Central memory CD4-positive, alpha-beta T cell (primary cell): Measurements from ENCODE around the gene PAX3.

Experiments
- DNase-seq: peaks from one replicate; pipeline ENCODE4 v3.0.0; 2022

The PAX3 gene

DNA sequence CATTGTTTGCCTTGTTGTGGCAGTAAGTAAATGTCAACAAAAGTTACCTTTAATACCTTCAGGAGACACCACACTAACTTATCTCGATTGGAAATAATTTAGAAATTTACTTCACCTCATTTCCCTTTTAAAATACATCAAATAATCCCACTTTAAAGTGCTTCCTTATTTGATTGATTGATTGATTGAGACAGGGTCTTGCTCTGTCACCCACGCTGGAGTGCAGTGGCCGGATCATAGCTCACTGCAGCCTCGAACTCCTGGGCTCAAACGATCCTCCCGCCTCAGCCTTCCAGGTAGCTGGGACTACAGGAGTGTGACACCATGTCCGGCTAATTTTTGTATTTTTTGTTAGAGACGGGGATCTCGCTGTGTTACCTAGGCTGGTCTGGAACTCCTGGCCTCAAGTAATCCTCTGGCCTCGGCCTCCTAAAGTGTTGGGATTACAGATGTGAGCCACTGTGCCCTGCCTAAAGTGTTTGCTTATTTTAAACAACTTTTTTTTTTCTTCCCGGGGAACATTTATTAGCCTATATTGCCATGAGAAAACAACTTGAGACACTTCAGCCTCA is 12.0 kb upstream of the PAX3 start:
- DNase-seq, result no peak

DNA sequence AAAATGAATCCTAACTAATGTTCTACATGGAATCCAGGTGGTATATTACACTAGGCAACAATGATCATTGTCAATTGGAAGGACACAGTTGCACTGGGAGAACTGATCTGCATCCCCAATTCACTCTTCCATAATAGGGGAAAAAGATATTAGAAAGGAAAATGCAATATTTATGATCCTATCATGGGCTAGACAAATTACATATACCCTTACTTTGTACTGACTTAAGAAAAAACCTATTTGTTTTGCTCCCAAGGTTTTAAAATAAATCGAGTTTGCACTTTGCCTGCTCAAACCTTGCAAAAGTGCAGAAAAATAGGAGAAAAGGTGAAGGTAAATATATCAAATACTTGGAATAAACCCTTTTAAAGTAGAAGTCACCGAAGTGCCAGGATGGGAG is 11.0 kb upstream of the PAX3 start:
- no peak for DNase-seq

DNA sequence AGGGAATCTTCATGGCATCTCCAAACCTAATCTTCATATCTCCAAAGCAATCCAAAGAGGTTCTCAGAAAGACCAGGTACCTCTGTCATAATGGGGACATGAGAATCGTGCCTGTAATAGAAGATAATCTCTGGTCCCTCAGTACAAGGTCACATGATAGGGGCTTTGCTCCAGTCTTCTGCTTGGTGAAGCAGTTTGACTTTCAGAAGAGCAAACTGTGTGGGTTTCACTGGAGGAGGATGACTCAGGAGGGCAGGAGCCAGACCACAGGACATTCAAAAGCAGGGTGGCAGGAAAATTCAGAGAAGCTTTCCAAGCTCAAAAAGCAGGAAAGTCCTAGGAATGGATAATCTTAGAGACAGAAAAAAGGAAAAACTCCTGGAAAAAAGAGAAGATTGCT is 10.6 kb upstream of the PAX3 start:
- DNase-seq, result no peak

DNA sequence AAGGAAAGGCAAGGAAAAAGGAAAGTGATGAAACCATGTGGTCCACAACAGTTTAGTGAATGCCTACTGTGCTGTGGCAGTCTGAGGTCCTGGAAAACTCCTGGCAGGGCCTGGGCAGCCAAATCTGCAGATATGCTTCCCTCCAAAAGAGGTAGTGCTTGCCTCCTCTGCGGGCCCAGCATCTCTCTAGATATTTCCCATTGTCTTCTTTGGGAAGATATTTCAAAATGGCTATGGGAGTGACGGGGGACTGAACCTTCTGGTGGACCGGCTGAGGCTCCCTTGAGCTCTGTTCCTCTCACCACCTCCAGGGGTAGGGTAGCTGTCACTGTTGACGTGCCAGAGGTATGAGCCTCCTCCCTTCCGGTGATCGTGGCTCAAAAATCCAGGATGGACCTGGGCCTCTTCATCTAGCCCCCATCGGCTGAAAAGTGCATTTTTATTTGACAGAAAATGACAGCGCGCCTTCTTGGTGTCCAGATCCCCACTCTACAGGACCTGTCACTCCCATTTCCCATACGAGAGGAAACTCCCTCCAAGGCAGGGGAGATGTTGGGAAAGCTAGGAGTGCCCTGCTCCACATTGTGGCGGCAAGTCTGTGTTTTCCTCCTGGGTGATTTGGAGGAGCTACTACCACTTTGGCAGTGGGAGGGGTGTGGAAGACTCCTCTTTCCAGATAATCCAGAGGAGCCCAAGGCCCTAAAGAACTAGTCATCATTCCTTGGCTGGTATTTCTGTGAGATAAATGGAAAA is 9.4 kb upstream of the PAX3 start:
- DNase-seq, result no peak

DNA sequence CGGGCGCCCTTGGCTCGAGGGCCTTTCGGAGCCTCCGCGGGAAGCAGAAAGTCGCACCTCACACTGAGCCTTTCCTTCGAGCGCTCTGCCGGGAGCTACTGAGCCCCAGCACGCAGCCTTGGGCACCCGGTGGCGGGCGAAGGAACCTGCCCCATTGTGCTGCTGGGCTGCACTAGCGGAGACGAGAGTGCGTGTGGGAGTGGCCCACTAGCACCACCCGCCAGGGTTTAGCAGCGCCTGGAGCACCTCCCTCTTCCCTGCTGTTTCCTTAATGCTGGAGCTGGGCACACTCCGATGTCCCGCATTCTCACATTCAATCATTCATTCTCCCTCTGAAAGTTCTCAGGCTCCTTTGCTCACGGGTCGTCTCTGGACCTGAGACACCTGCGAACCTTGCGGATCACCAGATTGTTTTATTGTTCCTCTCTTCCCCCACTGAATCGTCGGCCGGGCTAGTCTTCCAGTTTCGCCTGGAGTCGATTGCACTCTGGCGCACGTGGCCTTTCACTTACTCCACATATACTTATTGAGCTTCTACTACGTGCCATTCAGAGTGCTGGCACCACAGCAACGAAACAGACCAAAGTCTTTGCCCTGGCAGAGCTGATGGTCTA is 8.5 kb upstream of the PAX3 start:
- DNase-seq, result no peak

DNA sequence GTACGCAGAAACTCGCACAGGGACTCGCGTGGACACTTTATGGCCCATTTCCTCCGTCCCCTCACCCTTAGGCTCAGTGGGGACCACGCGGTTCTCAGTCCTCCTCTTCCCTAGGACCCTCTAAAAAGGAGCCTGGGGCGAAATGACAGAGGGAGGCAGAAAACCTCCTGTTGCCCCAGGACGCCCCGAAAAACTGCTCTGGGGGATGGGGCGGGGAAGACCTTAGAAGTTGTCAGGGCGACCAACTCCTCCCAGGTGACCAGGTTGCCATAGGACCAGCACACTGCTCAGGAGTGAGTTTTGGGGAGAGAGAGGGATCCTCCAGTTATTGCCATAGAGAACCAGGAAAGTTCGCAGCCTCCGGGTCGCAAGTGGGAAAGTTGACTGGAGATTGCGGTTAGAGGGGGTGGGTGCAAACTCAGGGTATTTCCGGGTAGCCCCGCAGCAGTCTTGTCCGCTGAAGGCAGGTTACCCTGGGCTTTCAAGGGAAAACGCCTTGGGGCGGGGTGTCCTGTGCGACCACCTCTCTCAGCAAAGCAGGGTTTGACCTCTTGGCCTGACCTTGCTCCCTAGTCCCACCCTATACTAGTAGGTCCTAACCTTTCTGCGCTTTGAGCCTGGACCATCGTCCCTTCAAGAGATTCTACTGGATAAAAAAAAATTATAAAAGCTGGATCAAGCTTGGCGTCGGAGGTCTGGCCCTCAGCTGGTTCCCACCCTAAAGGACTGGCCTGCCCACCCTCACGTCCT is 7.8 kb upstream of the PAX3 start:
- no peak for DNase-seq

DNA sequence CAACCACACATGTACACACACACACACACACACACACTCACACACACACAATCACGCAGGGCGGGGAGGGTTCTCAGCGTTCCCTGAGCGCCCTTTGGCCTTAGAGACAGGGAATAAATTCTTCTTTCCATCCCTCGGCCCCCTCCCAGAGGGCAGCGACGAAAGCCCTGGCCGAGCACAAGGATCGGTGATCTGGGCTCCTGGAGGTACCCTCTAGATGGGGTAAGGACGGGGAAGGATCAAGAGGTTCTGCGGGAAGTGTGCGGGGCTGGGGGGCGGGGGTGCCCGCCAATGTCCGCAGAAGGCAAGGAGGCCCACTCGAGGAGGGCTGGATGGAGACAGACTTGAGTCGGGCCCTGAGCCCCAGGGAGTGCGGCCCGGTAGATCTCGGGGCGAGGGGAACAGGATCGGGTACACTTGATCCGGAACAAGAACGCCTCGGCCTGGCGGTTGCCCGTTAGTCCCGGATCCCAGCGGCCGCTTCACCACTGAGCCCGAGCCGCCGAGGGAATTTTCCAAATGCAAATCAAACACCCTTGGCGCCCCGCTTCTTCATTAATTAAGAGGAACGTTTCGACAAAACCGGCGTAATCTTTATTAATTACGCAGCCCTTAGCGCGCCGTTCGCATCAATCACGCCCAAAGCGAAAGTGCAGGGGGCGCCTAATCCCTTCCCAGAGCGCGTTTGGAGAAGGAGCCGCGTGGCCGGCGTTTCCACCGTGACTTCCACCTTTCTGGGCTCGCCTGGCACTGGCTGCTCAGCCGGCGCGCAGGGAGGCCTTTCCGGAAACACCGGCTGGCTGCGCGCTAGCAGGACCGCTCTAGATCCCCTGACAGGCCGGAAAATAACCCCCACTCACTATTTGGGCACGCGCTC is 7.0 kb upstream of the PAX3 start:
- no peak for DNase-seq

DNA sequence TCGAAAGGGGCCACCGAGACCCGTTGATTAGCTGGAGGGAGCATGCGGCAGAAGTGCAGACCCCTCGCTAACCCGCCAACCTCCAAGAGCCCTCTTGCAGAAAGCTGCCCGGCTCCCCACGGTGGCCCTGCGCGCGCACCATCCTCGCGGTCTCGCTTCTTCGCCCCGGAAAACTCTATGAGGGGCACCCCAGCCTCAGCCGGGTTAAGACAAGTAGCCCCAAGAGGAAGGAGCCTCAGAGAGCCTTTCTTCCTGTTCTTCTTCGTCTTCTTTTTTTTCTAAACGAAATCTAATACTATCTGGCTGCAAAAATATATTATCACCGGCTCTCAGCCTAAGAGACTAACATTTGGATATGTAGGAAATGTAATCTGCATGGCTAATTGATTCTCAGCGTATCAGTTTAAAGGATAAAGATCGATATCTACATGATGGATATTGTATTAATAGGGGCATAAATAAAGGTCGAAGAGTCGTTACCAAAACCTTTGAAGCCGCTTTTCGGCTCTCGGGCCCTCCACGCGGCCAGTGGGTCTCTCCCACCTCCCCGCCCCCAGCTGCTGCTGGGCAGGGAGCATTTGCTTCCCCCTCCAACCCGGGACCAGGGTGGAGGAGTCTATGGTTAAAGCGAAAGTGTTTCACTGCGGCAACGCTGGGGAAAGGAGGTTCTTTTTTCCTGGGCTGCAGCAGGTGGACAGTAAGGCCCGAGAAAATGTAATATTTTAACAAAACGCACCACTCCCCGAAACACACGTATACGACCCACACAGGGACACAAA is 6.1 kb upstream of the PAX3 start:
- DNase-seq, result no peak

DNA sequence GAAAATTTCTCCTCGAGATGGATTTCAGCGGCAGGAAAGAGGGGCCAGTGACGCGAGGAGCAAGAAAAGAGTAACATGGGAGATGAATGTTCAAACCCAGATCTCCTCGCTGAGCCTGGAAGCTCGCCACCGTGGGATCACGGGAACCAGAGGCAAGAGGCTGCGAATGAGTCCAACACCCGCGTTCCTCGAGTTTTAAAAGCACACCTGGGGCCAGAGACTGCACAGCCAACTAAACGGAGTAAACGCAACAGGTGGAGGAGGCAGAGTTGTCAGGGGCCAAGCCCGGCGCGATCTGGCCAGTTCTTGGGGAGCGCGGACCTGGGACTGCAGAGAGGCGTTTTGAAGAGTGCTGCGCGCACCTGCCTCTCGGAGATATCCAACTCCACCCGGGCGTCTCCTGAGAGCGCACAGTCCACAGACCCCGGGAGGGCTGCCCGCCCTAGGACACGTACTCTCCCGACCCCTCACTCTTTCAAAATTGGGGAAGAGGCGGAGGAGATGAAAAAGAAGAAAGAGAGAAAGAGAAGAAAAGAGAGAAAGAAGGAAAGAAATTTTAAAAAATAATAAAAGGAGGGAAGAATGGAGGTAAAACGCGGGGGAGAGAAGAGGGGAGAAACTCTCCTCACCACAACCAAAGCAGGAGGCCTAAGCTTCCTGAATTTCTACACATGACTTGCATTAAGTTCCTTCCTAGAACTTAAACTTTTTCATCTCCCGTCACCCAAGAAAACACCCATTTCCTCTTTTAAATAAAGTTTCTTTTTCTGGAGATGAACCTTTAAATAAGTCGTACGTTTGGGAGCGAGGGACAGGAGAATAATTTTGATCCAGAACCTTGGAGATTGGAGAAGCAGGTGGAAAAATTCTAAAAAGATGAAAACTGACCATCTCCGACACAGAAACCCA is 5.3 kb upstream of the PAX3 start:
- no peak for DNase-seq

DNA sequence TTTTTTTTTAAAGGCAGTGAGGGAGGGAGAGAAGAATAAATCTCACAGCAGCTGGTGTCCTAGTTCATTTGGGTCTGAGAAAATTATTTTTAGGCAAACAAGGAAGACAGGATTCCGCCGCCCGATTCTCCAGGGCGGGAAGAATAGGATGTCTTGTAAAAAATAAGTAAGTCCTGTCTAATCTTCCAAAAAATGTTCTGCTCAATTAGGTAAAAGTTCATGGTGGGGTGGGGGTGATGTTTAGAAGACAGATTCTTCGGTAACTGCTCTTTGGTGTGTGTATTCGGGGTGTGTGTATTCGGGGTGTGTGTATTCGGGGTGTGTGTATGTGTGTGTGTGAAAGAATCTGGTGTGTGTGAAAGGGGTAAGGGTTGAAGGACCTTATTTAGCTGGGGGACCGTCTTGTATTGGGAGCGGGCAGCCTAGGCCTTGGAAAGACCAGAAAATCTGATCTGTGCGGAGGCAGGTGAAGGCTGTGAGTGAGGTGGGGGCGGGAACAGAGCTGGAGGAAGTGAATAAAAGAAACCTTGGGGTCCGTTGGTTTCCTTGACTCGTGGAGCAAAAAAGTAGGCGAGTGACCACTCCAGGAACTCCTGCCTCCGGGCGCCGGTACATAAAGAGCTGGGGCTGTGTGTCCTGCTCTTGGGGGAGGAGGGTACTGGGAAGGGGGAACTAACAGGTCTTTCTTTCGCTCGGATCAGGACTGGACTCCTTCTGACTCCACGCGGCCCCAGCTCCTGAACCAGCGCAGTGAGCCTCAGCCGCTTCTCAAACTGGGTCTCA is 4.4 kb upstream of the PAX3 start:
- no peak for DNase-seq

DNA sequence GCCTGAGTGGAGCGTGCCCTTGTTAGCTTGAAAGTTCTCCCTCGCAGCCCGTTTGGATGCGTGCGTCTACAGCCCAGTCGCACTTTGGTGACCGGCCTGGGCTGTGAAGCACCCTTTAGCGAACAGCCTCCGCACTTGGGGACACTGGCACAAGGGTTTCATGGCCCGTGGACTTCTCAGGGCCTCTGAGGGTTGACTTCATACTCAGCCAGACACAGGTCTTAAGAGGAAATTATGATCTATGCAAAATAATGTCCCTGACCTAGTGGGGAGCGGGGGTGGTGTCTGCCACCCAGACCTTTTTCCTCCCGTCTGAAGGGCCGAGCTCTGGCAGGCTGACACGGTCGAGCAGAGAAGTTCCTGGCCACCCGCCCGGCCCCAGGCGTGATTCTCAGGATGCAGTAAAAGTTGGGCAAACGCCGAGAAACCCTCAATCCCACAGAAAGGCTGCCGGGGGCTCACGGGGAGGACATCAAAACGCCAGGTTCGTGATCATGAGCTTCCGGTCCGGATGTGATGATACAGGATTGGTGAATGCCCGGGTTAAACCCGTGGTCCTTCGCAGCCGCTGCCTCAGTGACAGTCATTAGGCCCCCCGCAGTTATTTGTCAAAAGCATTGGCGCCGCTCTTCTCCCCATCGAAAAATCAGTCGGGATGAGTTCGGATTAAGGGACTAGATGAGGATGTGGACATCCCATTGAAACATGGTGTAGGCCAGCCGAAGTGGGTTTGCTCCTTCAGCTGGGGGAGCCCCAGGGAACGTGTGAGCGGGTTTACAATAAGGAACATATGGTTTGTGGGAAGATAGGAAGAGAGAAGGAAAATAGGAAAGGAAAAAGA is 3.6 kb upstream of the PAX3 start:
- DNase-seq, result no peak

DNA sequence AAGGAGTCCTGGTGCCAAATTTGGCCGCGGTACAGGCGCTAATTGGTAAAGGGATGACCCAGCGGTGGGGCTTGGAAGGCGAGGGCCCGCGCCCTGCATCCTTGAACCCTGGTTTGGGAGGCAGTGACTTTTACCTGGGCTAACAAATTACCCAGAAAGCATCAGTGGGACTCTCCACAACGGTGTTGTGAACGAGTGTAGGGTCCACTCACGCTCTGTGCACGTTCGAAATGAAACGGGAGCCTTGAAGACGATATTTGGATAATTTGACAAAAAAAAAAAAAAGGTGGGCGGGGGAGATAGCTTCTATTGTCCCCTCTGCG is 3.0 kb upstream of the PAX3 start:
- DNase-seq, result no peak

DNA sequence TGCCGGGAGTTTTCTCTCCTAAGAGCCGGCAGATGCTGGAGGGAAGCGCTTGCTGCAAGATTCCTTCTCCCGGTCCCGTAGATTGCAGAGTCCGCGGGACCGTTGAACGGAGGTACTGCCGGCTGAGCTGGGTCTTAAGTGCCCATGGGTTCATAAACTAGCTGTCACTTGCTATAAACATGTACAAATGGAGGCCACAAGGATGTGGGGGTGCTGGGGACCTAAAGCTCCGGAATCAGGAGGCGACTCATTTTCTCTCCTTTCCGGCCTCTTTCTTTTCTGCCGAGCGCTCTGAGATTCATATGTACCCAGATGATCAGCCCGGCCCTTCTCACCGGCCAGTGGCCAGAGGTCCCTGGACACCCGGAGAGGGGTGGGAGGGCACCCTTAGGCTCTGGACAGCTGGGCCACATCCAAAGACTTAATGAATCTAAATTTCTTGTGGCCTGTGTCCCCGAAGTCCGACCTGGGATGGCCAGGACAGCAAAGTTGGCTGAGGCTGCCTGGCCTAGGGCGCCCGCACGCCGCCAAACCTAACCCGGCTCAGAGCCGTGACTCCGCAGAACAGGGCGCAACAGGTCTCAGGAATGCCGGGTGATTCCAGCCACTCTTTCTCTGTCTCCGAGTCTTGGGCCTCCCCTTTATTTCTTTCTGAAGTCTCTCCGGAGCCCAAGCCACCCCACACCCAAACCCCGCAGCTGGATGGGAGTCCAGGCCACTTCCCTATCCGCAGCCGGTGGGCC is 2.4 kb upstream of the PAX3 start:
- no peak for DNase-seq

DNA sequence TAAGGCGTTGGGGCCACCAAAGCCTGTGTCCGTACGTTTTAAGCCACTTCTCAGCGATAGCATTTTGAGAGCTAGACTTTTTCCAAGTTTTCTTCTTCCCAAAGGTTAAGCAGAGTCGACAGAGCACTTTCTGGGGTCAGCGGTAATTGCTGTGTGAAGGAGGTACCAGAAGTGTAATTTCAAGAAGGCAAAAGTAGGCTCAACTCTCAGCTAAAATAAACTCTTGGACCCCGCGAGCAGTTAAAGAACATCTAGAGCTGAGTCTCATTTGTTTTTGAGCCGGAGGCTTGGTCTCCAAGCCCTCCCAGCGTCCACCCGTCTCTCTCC is 1.9 kb upstream of the PAX3 start:
- no peak for DNase-seq

DNA sequence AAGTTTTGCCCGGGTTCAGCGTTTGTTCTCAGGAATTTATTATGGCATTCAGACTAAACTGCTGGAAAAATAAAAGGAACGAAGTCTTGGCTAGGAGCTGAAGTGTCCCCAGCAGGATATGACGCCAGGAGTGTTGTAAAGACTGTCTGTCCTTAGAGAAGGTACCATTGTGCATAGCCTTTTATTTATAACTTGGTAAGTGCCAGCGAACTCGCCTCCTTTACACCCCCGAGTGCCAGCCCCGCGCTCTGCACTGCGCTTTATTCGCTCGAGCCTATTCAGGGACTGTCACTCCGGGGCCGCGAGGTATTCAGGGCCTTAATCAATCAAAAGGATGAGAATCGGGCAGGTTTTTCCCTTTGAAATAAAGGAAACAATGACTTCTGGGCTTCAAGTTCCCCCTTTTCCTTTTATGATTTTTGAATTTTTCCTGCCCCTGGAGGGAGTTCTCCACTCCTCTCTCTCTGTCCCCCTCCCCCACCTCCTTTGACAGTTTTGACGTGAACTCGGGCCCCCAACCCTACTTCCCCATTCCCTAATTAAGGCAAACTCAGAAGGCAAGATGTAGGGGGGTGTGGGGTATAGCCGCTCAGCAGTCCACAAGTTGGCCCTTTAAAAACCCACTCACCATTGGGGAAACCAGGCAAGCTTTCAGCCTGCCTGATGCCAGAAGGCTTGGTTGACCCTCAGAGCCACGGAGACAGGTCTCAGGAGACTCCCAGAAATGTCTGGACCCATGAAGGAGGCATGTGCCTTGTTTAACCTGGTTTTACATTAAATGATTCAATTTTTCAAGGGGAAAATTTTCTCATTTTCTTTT is 1.3 kb upstream of the PAX3 start:
- DNase-seq, result no peak

DNA sequence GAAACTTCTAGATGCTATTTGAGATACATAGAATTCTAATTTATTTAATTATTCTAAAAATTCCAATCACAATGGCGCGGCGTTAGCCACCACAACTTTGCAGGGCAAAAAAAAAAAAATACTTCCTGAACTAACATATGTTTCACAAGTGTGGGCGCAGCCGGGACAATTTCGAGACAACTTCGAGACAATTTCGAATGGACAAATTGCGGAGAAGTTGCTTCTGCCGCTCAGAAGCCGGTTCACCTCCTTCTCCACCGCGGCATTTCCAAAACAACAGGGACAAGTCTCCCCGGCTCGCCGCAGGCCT is 842 bp downstream of the PAX3 start:
- no peak for DNase-seq

DNA sequence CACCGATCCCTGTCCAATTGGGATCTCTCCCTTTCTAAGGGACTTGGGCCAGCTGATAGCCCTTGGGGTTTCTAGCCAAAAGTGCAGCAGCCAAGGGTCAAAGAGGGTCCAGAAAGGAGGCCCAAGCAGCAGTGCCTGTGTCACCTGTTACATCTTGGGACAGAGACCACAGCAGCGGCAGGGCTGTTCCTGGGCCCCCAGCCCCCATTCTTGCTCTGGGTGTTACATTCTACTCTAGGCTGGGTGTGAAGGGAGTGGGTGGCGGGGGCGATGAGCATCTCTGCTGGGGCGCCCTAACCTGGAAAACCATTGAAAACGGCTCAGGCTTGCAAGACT is 1.2 kb downstream of the PAX3 start:
- DNase-seq, result no peak
